ENCODE measurements around the gene BRMS1L.
"Not testable (repeated sequence)": the region's sequence is repeated elsewhere in the genome, so short reads cannot be mapped to it uniquely, and the experiment has no call there.

Gene BRMS1L, protein sequence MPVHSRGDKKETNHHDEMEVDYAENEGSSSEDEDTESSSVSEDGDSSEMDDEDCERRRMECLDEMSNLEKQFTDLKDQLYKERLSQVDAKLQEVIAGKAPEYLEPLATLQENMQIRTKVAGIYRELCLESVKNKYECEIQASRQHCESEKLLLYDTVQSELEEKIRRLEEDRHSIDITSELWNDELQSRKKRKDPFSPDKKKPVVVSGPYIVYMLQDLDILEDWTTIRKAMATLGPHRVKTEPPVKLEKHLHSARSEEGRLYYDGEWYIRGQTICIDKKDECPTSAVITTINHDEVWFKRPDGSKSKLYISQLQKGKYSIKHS
- 8.0 to 13.8 (median 10.3) reads per million in 9 experiments for total RNA-seq

DNA sequence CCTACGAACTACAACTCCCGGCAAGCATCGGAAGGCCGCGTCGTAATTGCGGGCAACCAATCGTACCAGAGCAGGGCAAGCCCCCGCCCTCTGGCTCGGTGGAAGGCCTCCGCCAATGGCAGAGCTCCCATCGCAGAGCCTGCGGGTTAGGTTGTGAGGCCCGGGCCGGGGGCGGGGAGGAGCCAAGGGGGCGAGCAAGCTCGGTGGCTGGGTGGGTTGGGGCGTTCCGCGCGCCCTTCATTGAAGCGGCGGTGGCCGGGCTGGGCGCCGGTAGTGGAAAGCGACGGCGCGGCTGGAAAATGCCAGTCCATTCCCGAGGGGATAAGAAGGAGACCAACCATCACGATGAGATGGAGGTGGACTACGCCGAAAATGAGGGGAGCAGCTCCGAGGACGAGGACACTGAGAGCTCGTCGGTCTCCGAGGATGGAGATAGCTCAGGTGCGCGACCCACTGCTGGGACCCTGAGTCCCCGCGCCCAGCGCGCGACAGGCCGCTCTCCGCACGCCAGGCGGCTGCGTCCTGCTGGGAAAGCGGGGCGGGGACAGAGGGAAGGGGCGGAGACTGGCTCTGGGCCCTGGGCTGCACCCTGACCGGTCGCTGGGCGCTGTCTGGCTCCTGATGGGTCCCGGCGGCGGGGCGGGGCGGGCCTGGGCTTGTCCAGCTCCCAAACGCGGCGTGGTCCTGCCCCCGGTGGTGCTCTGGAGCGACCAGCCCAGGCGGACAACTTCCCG, at the start of gene BRMS1L:
TSS of gene BRMS1L (plus strand) at position 121 of the 734 bp plus-strand sequence. CDS start at position 300, 179 bp downstream.
- ATAC-seq (replicated peaks): peak; percentile 95
- H3K4me1 Mint-ChIP-seq (ENCODE audit: low read depth in 2 of 2): peaks cover 13 to 16% of the 10 kb centered on the region in 2 donors
- H3K27me3 Mint-ChIP-seq: no peaks in the 10 kb centered on the region
- peak within 1 kb of the TSS; percentile 88 to 90 for H3K4me3 Mint-ChIP-seq
- no peaks in the 10 kb centered on the region for H3K9me3 Mint-ChIP-seq
- peak within 1 kb of the TSS; percentile 87 to 88 for H3K27ac Mint-ChIP-seq
- peaks cover 13% of the 10 kb centered on the region for H3K36me3 Mint-ChIP-seq (ENCODE audit: insufficient read depth)
- DNase-seq: peak; percentile 95 to 97 (median 95)

DNA sequence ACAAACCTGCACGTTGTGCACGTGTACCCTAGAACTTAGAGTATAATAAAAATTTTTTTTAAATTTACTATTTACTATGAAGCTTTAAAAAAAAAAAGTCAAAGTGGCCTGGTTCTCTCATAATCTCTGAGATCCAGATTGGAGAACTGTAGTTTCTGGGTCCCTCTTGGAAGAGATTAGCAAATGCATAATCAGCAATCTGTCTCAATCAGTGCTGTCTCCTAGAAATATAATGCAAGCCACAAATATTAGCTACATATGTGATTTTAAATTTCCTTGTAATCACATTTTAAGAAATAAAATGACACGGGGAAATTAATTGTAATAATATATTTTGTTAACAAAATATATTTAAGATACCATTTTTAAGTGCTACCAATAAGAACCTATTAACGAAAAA, 49.3 kb upstream of the BRMS1L start:
- DNase-seq: no peak
- Mint-ChIP-seq H3K36me3 (ENCODE audit: insufficient read depth) (peaks cover 16% of the 10 kb centered on the region), H3K4me1 (ENCODE audit: low read depth in 2 of 2) (peaks cover 2 to 16% of the 10 kb centered on the region in 2 donors), H3K27ac (no peak overlapping the region), H3K27me3 (no peaks in the 10 kb centered on the region), H3K9me3 (peaks cover 2 to 18% of the 10 kb centered on the region in 2 donors), H3K4me3 (no peak overlapping the region)
- no peak for ATAC-seq (replicated peaks)

DNA sequence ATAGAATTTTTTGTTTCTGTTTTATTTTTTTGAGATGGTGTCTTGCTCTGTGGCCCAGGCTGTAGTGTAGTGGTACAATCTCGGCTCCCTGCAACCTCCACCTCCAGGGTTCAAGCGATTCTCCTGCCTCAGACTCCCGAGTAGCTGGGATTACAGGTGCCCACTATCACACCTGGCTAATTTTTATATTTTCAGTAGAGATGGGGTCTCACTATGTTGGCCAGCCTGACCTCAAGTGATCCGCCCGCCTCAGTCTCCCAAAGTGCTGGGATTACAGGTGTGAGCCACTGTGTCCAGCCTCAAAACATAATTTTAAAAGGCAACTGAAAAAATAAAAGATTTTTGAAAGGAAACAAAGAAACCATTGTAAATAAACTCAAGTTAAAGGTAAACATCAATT, 48.6 kb upstream of the BRMS1L start:
- H3K9me3 Mint-ChIP-seq: peaks cover 2 to 18% of the 10 kb centered on the region in 2 donors
- H3K27ac Mint-ChIP-seq: peak overlapping the region in 1 of 2 donors; percentile 60
- peaks cover 16% of the 10 kb centered on the region for H3K36me3 Mint-ChIP-seq (ENCODE audit: insufficient read depth)
- not testable (repeated sequence) for ATAC-seq (replicated peaks); DNase-seq; H3K4me3 Mint-ChIP-seq; H3K27me3 Mint-ChIP-seq
- H3K4me1 Mint-ChIP-seq (ENCODE audit: low read depth in 2 of 2): peaks cover 2 to 16% of the 10 kb centered on the region in 2 donors

DNA sequence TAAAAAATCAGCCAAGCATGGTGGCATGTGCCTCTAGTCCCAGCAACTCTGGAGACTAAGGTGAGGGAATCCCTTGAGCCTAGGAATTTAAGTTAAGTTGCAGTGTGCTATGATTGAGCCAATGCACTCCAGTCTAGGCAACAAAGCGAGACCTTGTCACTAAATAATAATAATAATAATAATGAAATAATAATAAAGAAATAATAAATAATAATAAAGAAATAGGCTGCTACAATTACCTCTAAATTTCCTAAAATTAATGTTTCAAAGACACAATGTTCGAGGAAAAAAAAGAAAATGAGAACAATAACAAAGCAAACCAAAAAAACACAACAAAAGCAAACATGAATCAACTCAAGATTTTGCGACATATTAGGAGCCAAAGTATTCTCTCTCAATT, 46.8 kb upstream of the BRMS1L start:
- H3K9me3 Mint-ChIP-seq: peaks cover 2 to 18% of the 10 kb centered on the region in 2 donors
- H3K36me3 Mint-ChIP-seq (ENCODE audit: insufficient read depth): peaks cover 9% of the 10 kb centered on the region
- DNase-seq: no peak
- peaks cover 4 to 23% of the 10 kb centered on the region in 2 donors for H3K4me1 Mint-ChIP-seq (ENCODE audit: low read depth in 2 of 2)
- H3K27me3 Mint-ChIP-seq: no peaks in the 10 kb centered on the region
- ATAC-seq (replicated peaks): no peak
- H3K4me3 Mint-ChIP-seq: no peak overlapping the region
- no peak overlapping the region for H3K27ac Mint-ChIP-seq

DNA sequence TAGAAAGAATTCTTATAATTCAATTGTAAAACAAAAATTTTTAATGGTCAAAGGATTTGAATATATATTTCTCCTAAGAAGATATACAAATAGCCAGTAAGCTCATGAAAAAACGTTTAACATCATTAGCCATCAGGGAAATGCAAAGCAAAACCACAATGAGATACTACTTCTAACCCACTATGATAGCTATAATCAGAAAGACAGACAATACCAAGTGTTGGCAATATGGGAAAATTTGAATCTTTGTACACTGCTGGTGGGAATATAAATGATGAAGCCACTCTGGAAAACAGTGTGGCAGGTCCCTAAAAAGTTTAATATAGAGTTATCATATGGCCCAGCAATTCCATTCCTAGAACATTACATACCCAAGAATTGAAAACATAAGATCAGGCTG, 42.4 kb upstream of the BRMS1L start:
- peak overlapping the region in 1 of 2 donors; percentile 24 for H3K27ac Mint-ChIP-seq
- no peaks in the 10 kb centered on the region for H3K36me3 Mint-ChIP-seq (ENCODE audit: insufficient read depth)
- H3K9me3 Mint-ChIP-seq: peaks cover 2 to 18% of the 10 kb centered on the region in 2 donors
- ATAC-seq (replicated peaks) (no peak), DNase-seq (no peak)
- H3K4me1 Mint-ChIP-seq (ENCODE audit: low read depth in 2 of 2): peaks cover 14 to 30% of the 10 kb centered on the region in 2 donors
- no peaks in the 10 kb centered on the region for H3K27me3 Mint-ChIP-seq
- no peak overlapping the region for H3K4me3 Mint-ChIP-seq

DNA sequence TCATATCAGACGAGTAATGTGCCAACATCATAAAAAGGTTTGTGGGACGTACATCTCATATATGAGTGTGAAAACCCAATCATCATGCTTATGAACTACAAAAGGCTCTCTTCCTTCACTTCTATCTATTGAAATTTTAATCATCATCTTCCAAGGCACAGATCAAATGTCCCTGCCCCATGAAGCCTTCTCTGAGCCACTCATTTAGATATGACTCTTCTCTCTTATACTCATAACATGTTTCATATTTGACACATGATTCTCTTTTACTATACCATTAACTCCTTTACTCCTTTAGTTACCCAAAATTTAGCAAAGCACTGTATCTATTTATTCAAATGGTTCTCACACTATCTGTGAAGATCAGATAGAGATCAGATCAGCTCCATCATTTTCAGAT, 39.3 kb upstream of the BRMS1L start:
- no peaks in the 10 kb centered on the region for H3K9me3 Mint-ChIP-seq
- H3K36me3 Mint-ChIP-seq (ENCODE audit: insufficient read depth): peaks cover 8% of the 10 kb centered on the region
- no peak overlapping the region for H3K4me3 Mint-ChIP-seq
- peaks cover 23 to 48% of the 10 kb centered on the region in 2 donors for H3K4me1 Mint-ChIP-seq (ENCODE audit: low read depth in 2 of 2)
- ATAC-seq (replicated peaks) (no peak), DNase-seq (no peak)
- H3K27ac Mint-ChIP-seq: peak overlapping the region in 1 of 2 donors; percentile 4
- H3K27me3 Mint-ChIP-seq: no peaks in the 10 kb centered on the region

DNA sequence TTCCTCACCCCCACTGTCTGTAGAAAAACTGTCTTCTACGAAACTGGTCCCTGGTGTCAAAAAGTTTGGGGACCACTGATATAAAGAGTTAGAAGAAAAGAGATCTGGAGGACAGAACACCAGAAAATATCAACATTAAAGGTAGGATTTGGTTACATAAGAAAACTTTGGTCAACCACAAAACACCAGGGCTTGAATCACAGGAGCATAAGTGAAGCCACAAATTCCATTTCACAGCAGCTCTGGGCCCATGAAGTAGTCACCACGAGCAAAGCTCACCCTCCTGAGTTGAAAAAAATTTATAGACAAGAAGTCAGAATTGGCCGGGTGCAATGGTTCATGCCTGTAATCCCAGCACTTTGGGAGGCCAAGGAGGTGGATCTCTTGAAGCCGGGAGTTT, 36.5 kb upstream of the BRMS1L start:
- peak; percentile 39 for ATAC-seq (replicated peaks)
- peaks cover 13% of the 10 kb centered on the region for H3K36me3 Mint-ChIP-seq (ENCODE audit: insufficient read depth)
- DNase-seq: no peak
- H3K4me1 Mint-ChIP-seq (ENCODE audit: low read depth in 2 of 2): peaks cover 21 to 39% of the 10 kb centered on the region in 2 donors
- no peaks in the 10 kb centered on the region for H3K27me3 Mint-ChIP-seq
- no peaks in the 10 kb centered on the region for H3K9me3 Mint-ChIP-seq
- H3K4me3 Mint-ChIP-seq: no peak overlapping the region
- H3K27ac Mint-ChIP-seq: peak overlapping the region; percentile 16 to 83

DNA sequence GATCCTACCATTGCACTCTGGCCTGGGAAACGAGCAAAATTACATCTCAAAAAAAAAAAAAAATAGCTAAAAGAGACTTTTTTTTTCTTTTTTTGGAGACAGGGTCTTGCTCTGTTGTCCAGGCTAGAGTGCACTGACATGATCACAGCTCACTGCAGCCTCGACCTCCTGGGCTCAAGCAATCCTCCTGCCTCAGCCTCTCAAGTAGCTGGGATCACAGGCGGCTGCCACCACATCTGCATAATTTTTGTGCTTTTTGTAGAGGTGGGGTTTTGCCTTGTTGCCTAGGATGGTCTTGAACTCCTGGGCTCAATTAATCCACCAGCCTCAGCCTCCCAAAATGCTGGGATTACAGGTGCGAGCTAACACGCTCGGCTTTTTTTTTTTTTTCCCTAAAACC, 28.3 kb upstream of the BRMS1L start:
- H3K27me3 Mint-ChIP-seq: no peaks in the 10 kb centered on the region
- no peaks in the 10 kb centered on the region for H3K9me3 Mint-ChIP-seq
- H3K4me1 Mint-ChIP-seq (ENCODE audit: low read depth in 2 of 2): peaks cover 35 to 43% of the 10 kb centered on the region in 2 donors
- H3K27ac Mint-ChIP-seq: no peak overlapping the region
- H3K36me3 Mint-ChIP-seq (ENCODE audit: insufficient read depth): peaks cover 7% of the 10 kb centered on the region
- H3K4me3 Mint-ChIP-seq: no peak overlapping the region
- ATAC-seq (replicated peaks): no peak
- DNase-seq: no peak

DNA sequence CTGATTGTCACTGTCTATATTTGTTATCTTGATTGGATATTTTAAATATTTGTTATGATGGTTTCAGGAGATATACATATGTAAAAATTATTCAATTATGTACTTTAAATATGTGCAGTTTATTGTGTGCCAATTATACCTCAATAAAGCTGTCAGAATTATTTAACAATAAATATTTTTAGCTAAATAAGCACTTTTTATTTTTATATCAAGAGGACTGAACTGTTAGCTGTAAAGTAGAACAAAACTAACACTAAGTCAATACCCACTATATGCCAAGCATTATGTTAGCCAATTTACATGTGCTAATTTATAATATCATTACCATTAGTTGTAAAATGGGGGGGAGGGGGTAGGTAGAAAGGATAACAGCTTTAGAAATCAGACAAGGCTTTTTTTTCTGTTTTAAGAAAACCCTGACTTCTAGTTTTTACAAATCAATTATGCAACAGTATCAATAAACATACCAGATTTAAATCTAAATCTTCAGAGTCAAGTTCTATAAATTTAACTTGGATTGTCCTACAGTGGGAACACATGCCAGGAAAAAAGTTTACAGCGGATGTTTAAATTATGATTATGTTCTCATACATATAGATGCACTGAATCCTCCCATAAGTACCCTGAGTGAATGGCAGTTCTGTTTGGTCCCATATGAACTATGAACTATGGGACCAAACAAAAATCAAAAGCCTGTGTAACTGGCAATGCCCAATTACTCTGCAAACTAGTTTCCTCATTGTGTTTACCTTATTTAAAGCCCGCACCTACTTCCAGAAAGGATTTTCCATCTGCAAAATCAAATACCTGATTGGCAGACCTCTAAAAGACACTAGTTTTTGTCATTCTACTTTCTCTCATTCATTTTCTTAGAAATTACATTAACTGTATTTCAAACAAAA, 19.9 kb upstream of the BRMS1L start:
- Mint-ChIP-seq H3K27ac (peak overlapping the region in 1 of 2 donors; percentile 100), H3K36me3 (ENCODE audit: insufficient read depth) (peaks cover 32% of the 10 kb centered on the region), H3K4me3 (peak overlapping the region; percentile 99), H3K9me3 (no peaks in the 10 kb centered on the region), H3K4me1 (ENCODE audit: low read depth in 2 of 2) (peaks cover 36 to 46% of the 10 kb centered on the region in 2 donors), H3K27me3 (no peaks in the 10 kb centered on the region)
- ATAC-seq (replicated peaks) (no peak), DNase-seq (no peak)

DNA sequence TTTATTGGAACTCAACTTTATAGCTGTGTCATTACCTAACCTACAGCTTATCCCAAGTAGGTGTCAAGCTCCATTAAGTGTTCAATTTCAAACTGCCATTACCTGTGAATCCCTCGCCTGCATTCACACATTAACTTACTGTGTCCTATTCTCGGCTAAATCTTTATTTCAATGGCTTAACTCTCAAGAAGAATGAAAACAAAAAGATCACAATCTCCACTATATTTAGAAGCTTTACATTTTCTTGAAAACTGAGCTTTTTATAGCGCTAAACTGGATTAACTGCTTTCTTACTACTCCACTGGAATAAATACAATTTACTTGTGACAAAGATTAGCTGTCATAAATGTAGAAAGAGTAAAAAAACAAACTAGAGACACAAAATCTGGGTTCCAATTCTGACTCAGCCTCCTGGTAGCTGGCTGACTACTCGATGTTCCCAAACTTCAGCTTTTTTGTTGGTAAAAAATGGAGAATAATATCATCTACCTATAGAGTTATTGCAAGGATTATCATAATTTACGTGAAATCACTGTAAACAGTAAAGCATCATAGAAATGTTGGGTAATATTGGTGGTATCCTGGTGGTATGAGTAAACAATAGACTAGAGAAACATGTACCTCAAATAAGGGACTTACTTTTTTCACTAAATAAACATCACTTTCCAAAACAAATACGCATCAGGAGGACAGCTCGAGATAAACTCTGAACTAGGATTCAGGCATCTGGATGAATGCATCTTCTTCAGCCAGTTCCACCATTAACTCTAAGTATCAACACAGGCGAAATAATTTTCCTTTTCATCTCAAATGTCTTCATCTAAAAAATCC, 18.8 kb upstream of the BRMS1L start:
- Mint-ChIP-seq H3K4me1 (ENCODE audit: low read depth in 2 of 2) (peaks cover 31 to 39% of the 10 kb centered on the region in 2 donors), H3K27ac (peak overlapping the region; percentile 99 to 100)

DNA sequence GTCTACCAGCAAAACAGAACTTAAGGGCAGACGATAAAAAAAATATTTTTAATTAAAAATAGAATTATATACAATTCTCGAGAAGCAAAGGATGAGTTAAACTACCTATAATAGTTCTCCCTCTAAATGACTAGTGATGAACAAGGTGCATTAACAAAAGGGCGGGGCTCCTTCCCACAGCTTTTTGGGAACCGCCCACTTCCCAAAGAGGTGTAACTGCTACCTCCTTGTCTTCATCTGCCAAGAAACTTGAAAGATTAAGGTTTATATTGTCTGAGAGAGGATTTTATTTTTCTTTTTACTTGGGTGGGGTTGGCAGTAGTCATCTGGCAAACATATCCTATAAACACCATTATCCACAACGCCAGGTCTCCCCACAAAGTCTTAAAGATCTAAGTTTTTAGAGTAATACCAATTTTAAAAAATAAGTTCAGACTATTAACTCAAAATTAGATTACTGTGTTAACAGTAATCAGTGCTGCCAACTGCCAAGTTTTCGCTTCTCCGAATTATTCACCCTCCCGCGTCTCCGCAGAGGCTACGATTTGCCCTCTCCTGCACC, 18.0 kb upstream of the BRMS1L start:
- Mint-ChIP-seq H3K4me3 (peak overlapping the region; percentile 99), H3K4me1 (ENCODE audit: low read depth in 2 of 2) (peaks cover 29 to 33% of the 10 kb centered on the region in 2 donors), H3K27me3 (no peaks in the 10 kb centered on the region), H3K27ac (peak overlapping the region; percentile 99 to 100), H3K9me3 (no peaks in the 10 kb centered on the region), H3K36me3 (ENCODE audit: insufficient read depth) (peaks cover 32% of the 10 kb centered on the region)
- no peak for ATAC-seq (replicated peaks)
- DNase-seq: no peak

More for the DNA sequence above, 18.8 kb upstream of the BRMS1L start:
- H3K27me3 Mint-ChIP-seq: no peaks in the 10 kb centered on the region
- no peak for ATAC-seq (replicated peaks)
- peak overlapping the region; percentile 99 for H3K4me3 Mint-ChIP-seq
- peaks cover 32% of the 10 kb centered on the region for H3K36me3 Mint-ChIP-seq (ENCODE audit: insufficient read depth)
- no peaks in the 10 kb centered on the region for H3K9me3 Mint-ChIP-seq
- DNase-seq: no peak
